Body of pancreas (tissue), 4 donors: ENCODE measurements around the gene SPRED2.

Experiments used
- POLR2A ChIP-seq, 3 donors: fragments of 450-650 bp; IDR thresholded peaks; one replicate each; pipeline ENCODE4 v1.6.1; 2016; ENCODE audit warnings: antibody characterized with exemption in 3 of 3, mild to moderate bottlenecking in 2 of 3
- TF ChIP-seq, protein P1 (sequence below), 7 experiments: fragments of 450-650 bp in 4 of 7; fragments of 200-600 bp in 3 of 7; sonication (generic) in 3 of 7; IDR thresholded peaks; one replicate each; pipeline ENCODE4 v1.5.1; 2016 to 2019; ENCODE audit warnings: antibody characterized with exemption in 7 of 7

- TF ChIP-seq, protein P1, sequence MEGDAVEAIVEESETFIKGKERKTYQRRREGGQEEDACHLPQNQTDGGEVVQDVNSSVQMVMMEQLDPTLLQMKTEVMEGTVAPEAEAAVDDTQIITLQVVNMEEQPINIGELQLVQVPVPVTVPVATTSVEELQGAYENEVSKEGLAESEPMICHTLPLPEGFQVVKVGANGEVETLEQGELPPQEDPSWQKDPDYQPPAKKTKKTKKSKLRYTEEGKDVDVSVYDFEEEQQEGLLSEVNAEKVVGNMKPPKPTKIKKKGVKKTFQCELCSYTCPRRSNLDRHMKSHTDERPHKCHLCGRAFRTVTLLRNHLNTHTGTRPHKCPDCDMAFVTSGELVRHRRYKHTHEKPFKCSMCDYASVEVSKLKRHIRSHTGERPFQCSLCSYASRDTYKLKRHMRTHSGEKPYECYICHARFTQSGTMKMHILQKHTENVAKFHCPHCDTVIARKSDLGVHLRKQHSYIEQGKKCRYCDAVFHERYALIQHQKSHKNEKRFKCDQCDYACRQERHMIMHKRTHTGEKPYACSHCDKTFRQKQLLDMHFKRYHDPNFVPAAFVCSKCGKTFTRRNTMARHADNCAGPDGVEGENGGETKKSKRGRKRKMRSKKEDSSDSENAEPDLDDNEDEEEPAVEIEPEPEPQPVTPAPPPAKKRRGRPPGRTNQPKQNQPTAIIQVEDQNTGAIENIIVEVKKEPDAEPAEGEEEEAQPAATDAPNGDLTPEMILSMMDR (IDR thresholded peaks at IDR 0.05): no peak
- no peak for TF ChIP-seq POLR2A (IDR thresholded peaks at IDR 0.05)
These were observed 11.0 kb downstream of the SPRED2 start for GRCh38 chr2:65421432-65421748.
